Peyer's patch (tissue), 4 donors: ENCODE results near the gene RPL41. TPM values are rescaled to one million over a fixed set of nuclear protein-coding genes. Genes with fewer than 3 reads are reported as not detected.

Experiments used
- DNase-seq, 3 donors: peaks; one replicate each; pipeline ENCODE4 v3.0.0-alpha.2; 2017 to 2019
- H3K27ac ChIP-seq, 4 donors: fragments of 200-600 bp; sonication (generic); one replicate each; pipeline ENCODE4 v1.5.1; 2016 to 2019
- H3K27me3 ChIP-seq, 2 donors: fragments of 200-600 bp; sonication (generic); one replicate each; pipeline ENCODE4 v1.5.1; 2019
- H3K36me3 ChIP-seq, 3 donors: fragments of 200-600 bp; sonication (generic); one replicate each; pipeline ENCODE4 v1.5.1; 2016 to 2019
- H3K4me1 ChIP-seq, 4 donors: fragments of 200-600 bp; sonication (generic); one replicate each; pipeline ENCODE4 v1.5.1; 2016 to 2019
- H3K4me3 ChIP-seq, 4 donors: fragments of 200-600 bp; sonication (generic); 1 replicate in 3 of 4; 2 replicates in 1 of 4; pipeline ENCODE4 v1.5.1; 2016 to 2019; ENCODE audit warnings: mild to moderate bottlenecking in 1 of 4
- H3K9me3 ChIP-seq, 4 donors: fragments of 200-600 bp; sonication (generic); one replicate each; pipeline ENCODE4 v1.5.1; 2016 to 2019; ENCODE audit warnings: mild to moderate bottlenecking in 1 of 4
- CTCF ChIP-seq, 6 experiments: fragments of 450-650 bp in 4 of 6; fragments of 200-600 bp in 2 of 6; sonication (generic) in 1 of 6; IDR thresholded peaks; one replicate each; pipeline ENCODE4 v1.5.1; 2017 to 2019; ENCODE audit warnings: antibody characterized with exemption in 6 of 6, mild to moderate bottlenecking in 3 of 6, moderate library complexity in 1 of 6
- POLR2A ChIP-seq, 2 donors: fragments of 450-650 bp; IDR thresholded peaks; one replicate each; pipeline ENCODE4 v1.5.1; 2017; ENCODE audit warnings: antibody characterized with exemption in 2 of 2, mild to moderate bottlenecking in 2 of 2, moderate library complexity in 2 of 2
- total RNA-seq, 4 donors: library from RNA; depleted of rRNA; stranded (reverse); fragments of >200 nt; gene quantifications; one replicate each; pipeline ENCODE4 v1.1.0, GENCODE V29; 2016

The RPL41 gene
- total RNA-seq, 4 donors from 2014 or later, result 1,852 to 2,996 (median 2,194) TPM

- no peak for DNase-seq
- H3K36me3 ChIP-seq, result peaks cover 0 to 39% (median 0%) of the 10 kb centered on the region in 3 donors
- TF ChIP-seq POLR2A (IDR thresholded peaks at IDR 0.05), result no peak
- H3K27ac ChIP-seq, result peak overlapping the region; percentile 69 to 89 (median 85)
- H3K4me3 ChIP-seq, result peak overlapping the region in 2 of 4 donors; percentile 89 to 91
- peaks cover 0 to 17% (median 8%) of the 10 kb centered on the region in 4 donors for H3K4me1 ChIP-seq
- no peaks in the 10 kb centered on the region for H3K27me3 ChIP-seq
- no peaks in the 10 kb centered on the region for H3K9me3 ChIP-seq
Observed at GRCh38 chr12:56103066-56103711, 13.2 kb upstream of the RPL41 start.

GRCh38 chr12:56103823-56104108 is 12.7 kb upstream of the RPL41 start:
- Histone ChIP-seq H3K4me3 (peak overlapping the region; percentile 56 to 91 (median 84)), H3K9me3 (no peaks in the 10 kb centered on the region), H3K4me1 (peaks cover 0 to 17% (median 8%) of the 10 kb centered on the region in 4 donors), H3K27me3 (no peaks in the 10 kb centered on the region), H3K36me3 (peaks cover 0 to 45% (median 0%) of the 10 kb centered on the region in 3 donors), H3K27ac (peak overlapping the region; percentile 69 to 89 (median 85))
- no peak for DNase-seq
- no peak for TF ChIP-seq POLR2A (IDR thresholded peaks at IDR 0.05)
- no peak for TF ChIP-seq CTCF (IDR thresholded peaks at IDR 0.05)

DNA sequence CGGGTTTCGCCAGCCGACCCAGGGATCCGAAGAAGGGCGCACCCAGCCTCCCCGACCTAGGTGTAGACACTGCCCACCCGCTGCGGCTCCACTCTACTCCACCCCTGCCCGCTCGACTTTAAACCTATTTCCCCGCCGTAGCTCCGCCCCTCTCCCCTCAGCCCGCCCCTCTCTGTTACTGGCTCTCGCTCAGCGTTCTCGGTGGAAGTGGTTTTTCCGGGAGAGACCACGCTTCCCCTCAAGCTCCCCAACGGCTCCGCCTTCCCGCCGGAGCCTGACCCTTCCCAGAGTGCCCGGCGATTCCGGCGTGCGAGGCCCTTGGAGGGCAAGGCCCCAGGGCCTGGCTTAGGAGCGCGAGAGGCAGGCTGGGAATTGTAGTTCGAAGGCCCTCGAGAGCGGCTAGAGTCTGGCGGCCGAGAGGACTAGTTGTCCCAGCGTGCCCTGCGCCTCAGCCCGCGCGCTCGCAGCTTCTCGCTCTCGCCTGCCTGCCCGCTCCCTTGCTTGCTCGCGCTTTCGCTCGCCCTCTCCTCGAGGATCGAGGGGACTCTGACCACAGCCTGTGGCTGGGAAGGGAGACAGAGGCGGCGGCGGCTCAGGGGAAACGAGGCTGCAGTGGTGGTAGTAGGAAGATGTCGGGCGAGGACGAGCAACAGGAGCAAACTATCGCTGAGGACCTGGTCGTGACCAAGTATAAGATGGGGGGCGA is 12.2 kb upstream of the RPL41 start, which contains the start of gene PA2G4:
TSS of gene PA2G4 (plus strand) at position 451 of the 706 bp plus-strand sequence. CDS start at position 630, 179 bp downstream.
- peak within 1 kb of the TSS; percentile 69 to 89 (median 85) for H3K27ac ChIP-seq
- peak within 1 kb of the TSS; percentile 56 to 91 (median 84) for H3K4me3 ChIP-seq
- peak; percentile 97 to 99 (median 97) for DNase-seq
- H3K4me1 ChIP-seq, result peaks cover 0 to 17% (median 8%) of the 10 kb centered on the region in 4 donors
- no peaks in the 10 kb centered on the region for H3K27me3 ChIP-seq
- no peaks in the 10 kb centered on the region for H3K9me3 ChIP-seq
- H3K36me3 ChIP-seq, result peaks cover 0 to 50% (median 0%) of the 10 kb centered on the region in 3 donors
- TF ChIP-seq POLR2A (IDR thresholded peaks at IDR 0.05) (peak; percentile 79 to 96), CTCF (IDR thresholded peaks at IDR 0.05) (peak in 3 of 6 experiments; percentile 1 to 9 (median 8))

DNA sequence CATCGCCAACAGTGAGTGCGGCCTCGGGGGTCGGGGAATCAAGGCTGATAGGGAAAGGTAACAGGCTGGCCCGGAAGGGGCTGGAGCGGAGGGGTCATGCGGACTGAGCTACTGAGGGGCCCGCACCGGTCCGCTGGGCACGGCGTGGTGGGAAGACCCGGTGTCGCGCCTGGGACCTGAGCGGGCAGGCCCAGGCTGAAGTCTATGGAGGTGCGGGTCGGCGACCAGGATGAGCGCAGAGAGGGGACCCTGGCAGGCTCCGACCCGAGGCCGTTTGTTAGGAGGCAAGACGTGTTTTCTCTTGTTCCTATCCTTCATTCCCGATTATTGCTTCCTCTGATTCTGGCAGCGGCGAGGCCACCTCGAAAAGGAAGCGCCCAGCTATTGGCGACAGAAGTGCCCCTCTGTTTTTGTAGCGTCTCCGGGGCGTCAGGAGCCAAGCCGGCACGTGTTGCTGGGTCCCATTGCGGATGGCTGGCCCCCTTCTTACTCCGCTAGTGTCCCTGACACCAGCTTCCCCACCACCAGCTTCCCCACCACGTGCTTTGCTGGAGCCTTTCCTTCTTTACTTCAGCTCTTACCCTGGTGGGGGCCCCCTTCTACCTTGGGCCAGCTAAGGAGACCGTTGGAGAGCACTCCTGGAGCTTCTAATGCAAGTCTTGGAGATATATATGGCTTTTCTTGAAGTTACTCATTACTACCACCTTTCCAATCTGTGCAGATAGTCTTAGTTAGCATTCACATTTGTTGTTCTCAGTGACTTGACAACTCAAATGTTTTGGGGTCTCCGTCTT is 11.4 kb upstream of the RPL41 start:
- Histone ChIP-seq H3K4me1 (peaks cover 0 to 17% (median 8%) of the 10 kb centered on the region in 4 donors), H3K9me3 (no peaks in the 10 kb centered on the region), H3K4me3 (peak overlapping the region; percentile 56 to 91 (median 84)), H3K36me3 (peaks cover 0 to 53% (median 0%) of the 10 kb centered on the region in 3 donors), H3K27ac (peak overlapping the region; percentile 69 to 89 (median 85)), H3K27me3 (no peaks in the 10 kb centered on the region)
- DNase-seq, result peak in 1 of 3 donors; percentile 53
- TF ChIP-seq POLR2A (IDR thresholded peaks at IDR 0.05) (no peak), CTCF (IDR thresholded peaks at IDR 0.05) (no peak)

DNA sequence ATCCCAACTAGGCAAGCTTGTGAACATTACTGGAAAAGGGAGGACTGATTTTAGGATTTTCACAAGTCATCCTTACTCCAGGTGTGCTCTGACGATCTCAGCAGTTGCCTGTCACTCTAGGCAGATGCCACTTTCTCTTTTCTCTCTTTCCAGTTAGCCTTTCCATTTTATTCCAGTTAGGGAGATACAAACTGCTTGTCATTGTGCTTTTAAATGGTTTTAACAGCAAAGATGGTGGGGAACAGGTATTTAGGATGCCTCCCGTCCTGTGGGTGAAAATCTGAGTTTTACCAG is 10.9 kb upstream of the RPL41 start:
- DNase-seq, result no peak
- peak overlapping the region; percentile 56 to 91 (median 84) for H3K4me3 ChIP-seq
- no peaks in the 10 kb centered on the region for H3K27me3 ChIP-seq
- TF ChIP-seq CTCF (IDR thresholded peaks at IDR 0.05), result no peak
- TF ChIP-seq POLR2A (IDR thresholded peaks at IDR 0.05), result no peak
- peak overlapping the region in 1 of 4 donors; percentile 69 for H3K27ac ChIP-seq
- peaks cover 0 to 17% (median 8%) of the 10 kb centered on the region in 4 donors for H3K4me1 ChIP-seq
- peaks cover 0 to 53% (median 0%) of the 10 kb centered on the region in 3 donors for H3K36me3 ChIP-seq
- no peaks in the 10 kb centered on the region for H3K9me3 ChIP-seq
